HCT116 (cell line): ENCODE data around the gene CSNK1D. TPM values are rescaled to one million over a fixed set of nuclear protein-coding genes. Genes with fewer than 3 reads are reported as not detected.

Experiments used
- ATAC-seq: fragments of 200-7000 bp; cut with Tn5 transposase; 2 replicates; pipeline ENCODE4 v1.9.1; 2020; ENCODE audit warnings: mild to moderate bottlenecking, moderate library complexity
- BruUV-seq: library from RNA; stranded (reverse); fragments of 400-500 nt; replicated peaks from 2 replicates; lab custom pipeline; 2021; lab: Mats Ljungman, UMichigan
- CTCF ChIA-PET: fragments of 300-600 bp; sonication (Branson Sonifier 250); formaldehyde crosslinking; loops from one replicate; lab custom pipeline; 2021; ENCODE audit warnings: antibody characterized with exemption; lab: Charles Lee
- POLR2A ChIA-PET: fragments of 300-600, 350-600 bp; sonication (Branson Sonifier 250); formaldehyde crosslinking; loops from one replicate; lab custom pipeline; 2021; ENCODE audit warnings: antibody characterized with exemption; lab: Charles Lee
- RAD21 ChIA-PET, 2 experiments: fragments of 300-600 bp; sonication (Branson Sonifier 250); formaldehyde crosslinking; loops; one replicate each; lab custom pipeline; 2023; ENCODE audit warnings: low total read pairs in 2 of 2; ENCODE audit not compliant: uncharacterized antibody in 2 of 2, unreplicated experiment in 2 of 2, low non-redundant PET in 1 of 2; lab: Charles Lee
- DNase-seq: peaks from one replicate; pipeline ENCODE4 v3.0.0-alpha.2; 2010; ENCODE audit warnings: low read depth, low spot score
- H2AFZ ChIP-seq: fragments of 200-600 bp; shearing (Covaris generic), sonication (generic); 2 replicates; pipeline ENCODE4 v1.6.1; 2017; ENCODE audit warnings: low read depth, mixed run types, mixed read lengths, antibody characterized with exemption, low read length; ENCODE audit not compliant: poor library complexity, severe bottlenecking
- H3K27ac ChIP-seq: 2 replicates; pipeline ENCODE4 v1.5.1; 2012; ENCODE audit warnings: low read depth, low read length
- H3K27me3 ChIP-seq: fragments of 200-600 bp; sonication (generic); 2 replicates; pipeline ENCODE4 v1.6.1; 2016; ENCODE audit warnings: mixed run types, low read length, mixed read lengths; ENCODE audit not compliant: insufficient read depth
- H3K36me3 ChIP-seq, 2 experiments: fragments of 200-500 bp in 1 of 2; fragments of 200-600 bp in 1 of 2; sonication (Bioruptor generic) in 1 of 2; sonication (generic) in 1 of 2; 2 replicates each; pipeline versions ENCODE4 v1.5.1 to v1.6.1; 2014 to 2016; ENCODE audit warnings: low read length in 2 of 2, inconsistent platforms in 1 of 2, mixed read lengths in 1 of 2, mixed run types in 1 of 2; ENCODE audit not compliant: insufficient read depth in 2 of 2, control insufficient read depth in 1 of 2
- H3K4me1 ChIP-seq, 2 experiments: fragments of 200-600 bp in 1 of 2; sonication (generic) in 1 of 2; 2 replicates each; pipeline versions ENCODE4 v1.5.1 to v1.6.1; 2012 to 2017; ENCODE audit warnings: low read length in 2 of 2, inconsistent platforms in 1 of 2, mild to moderate bottlenecking in 1 of 2, mixed read lengths in 1 of 2, mixed run types in 1 of 2, moderate library complexity in 1 of 2; ENCODE audit not compliant: insufficient read depth in 2 of 2, control insufficient read depth in 1 of 2
- H3K4me2 ChIP-seq: fragments of 200-600 bp; sonication (generic); 2 replicates; pipeline ENCODE4 v1.6.1; 2017; ENCODE audit warnings: mixed run types, low read length, mixed read lengths
- H3K4me3 ChIP-seq, 2 experiments: fragments of 200-600 bp in 1 of 2; sonication (generic) in 1 of 2; replicated peaks in 1 of 2; 2 replicates each; pipeline ENCODE4 v1.5.1; 2011 to 2016; ENCODE audit warnings: low read length in 2 of 2, control low read depth in 1 of 2, low read depth in 1 of 2, mild to moderate bottlenecking in 1 of 2, mixed read lengths in 1 of 2, mixed run types in 1 of 2
- H3K79me2 ChIP-seq: fragments of 200-600 bp; sonication (generic); 2 replicates; pipeline ENCODE4 v1.6.1; 2017; ENCODE audit warnings: mild to moderate bottlenecking, mixed run types, low read length, moderate library complexity, mixed read lengths; ENCODE audit not compliant: insufficient read depth
- H3K9ac ChIP-seq: fragments of 200-600 bp; sonication (generic); 2 replicates; pipeline ENCODE4 v1.6.1; 2016; ENCODE audit warnings: low read length, mixed read lengths
- H3K9me2 ChIP-seq: fragments of 200-600 bp; sonication (generic), shearing (Covaris generic); 2 replicates; pipeline ENCODE4 v1.6.1; 2017; ENCODE audit warnings: mixed run types, mild to moderate bottlenecking, moderate library complexity; ENCODE audit not compliant: insufficient read depth
- H3K9me3 ChIP-seq, 2 experiments: fragments of 200-500 bp in 1 of 2; fragments of 200-600 bp in 1 of 2; sonication (Bioruptor generic) in 1 of 2; sonication (generic) in 1 of 2; 2 replicates each; pipeline ENCODE4 v1.6.1; 2014 to 2017; ENCODE audit warnings: low read length in 2 of 2, mixed read lengths in 2 of 2, inconsistent platforms in 1 of 2, low read depth in 1 of 2, mild to moderate bottlenecking in 1 of 2, mixed run types in 1 of 2, moderate library complexity in 1 of 2; ENCODE audit not compliant: control insufficient read depth in 1 of 2, insufficient read depth in 1 of 2
- H4K20me1 ChIP-seq: fragments of 200-600 bp; sonication (generic), shearing (Covaris generic); 2 replicates; pipeline ENCODE4 v1.6.1; 2017; ENCODE audit warnings: mixed run types, mild to moderate bottlenecking, moderate library complexity; ENCODE audit not compliant: insufficient read depth
- CBX3 ChIP-seq: IDR thresholded peaks from 2 replicates; pipeline ENCODE4 v1.6.1; 2012; ENCODE audit warnings: low read depth
- CEBPB ChIP-seq: IDR thresholded peaks from 2 replicates; pipeline ENCODE4 v1.6.1; 2012; ENCODE audit warnings: low read depth
- EGR1 ChIP-seq: IDR thresholded peaks from 2 replicates; pipeline ENCODE4 v1.6.1; 2012; ENCODE audit warnings: low read depth
- ELF1 ChIP-seq: IDR thresholded peaks from 2 replicates; pipeline ENCODE4 v1.6.1; 2012; ENCODE audit warnings: low read depth, borderline replicate concordance
- JUND ChIP-seq: IDR thresholded peaks from 2 replicates; pipeline ENCODE4 v1.6.1; 2012
- SIN3A ChIP-seq: IDR thresholded peaks from 2 replicates; pipeline ENCODE4 v1.6.1; 2012; ENCODE audit warnings: low read depth
- SRF ChIP-seq: IDR thresholded peaks from 2 replicates; pipeline ENCODE4 v1.6.1; 2012; ENCODE audit warnings: low read depth
- YY1 ChIP-seq: IDR thresholded peaks from 2 replicates; pipeline ENCODE4 v1.6.1; 2011; ENCODE audit warnings: low read length, low read depth, moderate library complexity, mild to moderate bottlenecking; ENCODE audit not compliant: insufficient replicate concordance; ENCODE audit errors: extremely low read depth
- ZFX ChIP-seq: fragments of 450-650 bp; IDR thresholded peaks from 2 replicates; pipeline ENCODE4 v1.6.1; 2017
- ZNF274 ChIP-seq: fragments of 200-500 bp; sonication (Bioruptor generic); IDR thresholded peaks from 2 replicates; pipeline ENCODE4 v1.6.1; 2014; ENCODE audit warnings: mild to moderate bottlenecking, low read depth, low read length, inconsistent platforms
- intact Hi-C: fragments of 100-400 bp; cut with micrococcal nuclease; formaldehyde crosslinking; loops from 2 replicates; pipeline ENCODE4 v1.10.0; 2022
- total RNA-seq: library from RNA; stranded (reverse); gene quantifications from one replicate; pipeline ENCODE4 v1.2.1, GENCODE V29; 2021; ENCODE audit not compliant: unreplicated experiment
- TF ChIP-seq, protein P1 (sequence below): IDR thresholded peaks from 2 replicates; pipeline ENCODE4 v1.6.1; 2012; ENCODE audit warnings: low read depth

The CSNK1D gene
- total RNA-seq, 1 experiment from 2014 or later = 176 TPM

- H3K4me2 ChIP-seq = no peak overlapping the region
- no peak overlapping the region for H2AFZ ChIP-seq
- intact Hi-C loops = no loop called here
- ATAC-seq (no peak), DNase-seq (no peak)
- H3K4me1 ChIP-seq = peaks cover 10 to 39% of the 10 kb centered on the region in 2 experiments
- H3K27ac ChIP-seq = no peak overlapping the region
- ChIA-PET RAD21 (no interaction called here), CTCF (no interaction called here), POLR2A (interaction anchor here (1.3 to 2.4 kb wide), 3 partner anchors 10 to 17 kb away, joined by 3 to 11 read pairs (median 3); no protein-coding TSS in a partner anchor)
- H3K9me2 ChIP-seq = no peaks in the 10 kb centered on the region
- peaks cover 28% of the 10 kb centered on the region for H3K79me2 ChIP-seq
- H4K20me1 ChIP-seq = peaks cover 13% of the 10 kb centered on the region; the same call in 1 of the 2 replicates
- H3K9me3 ChIP-seq = no peaks in the 10 kb centered on the region
- H3K4me3 ChIP-seq = no peak overlapping the region
- TF ChIP-seq, protein P1, sequence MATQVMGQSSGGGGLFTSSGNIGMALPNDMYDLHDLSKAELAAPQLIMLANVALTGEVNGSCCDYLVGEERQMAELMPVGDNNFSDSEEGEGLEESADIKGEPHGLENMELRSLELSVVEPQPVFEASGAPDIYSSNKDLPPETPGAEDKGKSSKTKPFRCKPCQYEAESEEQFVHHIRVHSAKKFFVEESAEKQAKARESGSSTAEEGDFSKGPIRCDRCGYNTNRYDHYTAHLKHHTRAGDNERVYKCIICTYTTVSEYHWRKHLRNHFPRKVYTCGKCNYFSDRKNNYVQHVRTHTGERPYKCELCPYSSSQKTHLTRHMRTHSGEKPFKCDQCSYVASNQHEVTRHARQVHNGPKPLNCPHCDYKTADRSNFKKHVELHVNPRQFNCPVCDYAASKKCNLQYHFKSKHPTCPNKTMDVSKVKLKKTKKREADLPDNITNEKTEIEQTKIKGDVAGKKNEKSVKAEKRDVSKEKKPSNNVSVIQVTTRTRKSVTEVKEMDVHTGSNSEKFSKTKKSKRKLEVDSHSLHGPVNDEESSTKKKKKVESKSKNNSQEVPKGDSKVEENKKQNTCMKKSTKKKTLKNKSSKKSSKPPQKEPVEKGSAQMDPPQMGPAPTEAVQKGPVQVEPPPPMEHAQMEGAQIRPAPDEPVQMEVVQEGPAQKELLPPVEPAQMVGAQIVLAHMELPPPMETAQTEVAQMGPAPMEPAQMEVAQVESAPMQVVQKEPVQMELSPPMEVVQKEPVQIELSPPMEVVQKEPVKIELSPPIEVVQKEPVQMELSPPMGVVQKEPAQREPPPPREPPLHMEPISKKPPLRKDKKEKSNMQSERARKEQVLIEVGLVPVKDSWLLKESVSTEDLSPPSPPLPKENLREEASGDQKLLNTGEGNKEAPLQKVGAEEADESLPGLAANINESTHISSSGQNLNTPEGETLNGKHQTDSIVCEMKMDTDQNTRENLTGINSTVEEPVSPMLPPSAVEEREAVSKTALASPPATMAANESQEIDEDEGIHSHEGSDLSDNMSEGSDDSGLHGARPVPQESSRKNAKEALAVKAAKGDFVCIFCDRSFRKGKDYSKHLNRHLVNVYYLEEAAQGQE = no peak
- TF ChIP-seq CEBPB (no peak), YY1 (no peak), EGR1 (no peak), SRF (no peak), ELF1 (no peak), ZFX (no peak), CBX3 (no peak), JUND (no peak), SIN3A (no peak), ZNF274 (no peak)
- TSS peak; percentile 53 for BruUV-seq
- no peak overlapping the region for H3K9ac ChIP-seq
- no peaks in the 10 kb centered on the region for H3K27me3 ChIP-seq
- H3K36me3 ChIP-seq = peaks cover 11 to 17% of the 10 kb centered on the region in 2 experiments
These were observed 1.8 kb upstream of the CSNK1D start for GRCh38 chr17:82275326-82275725.
